KMS-11 (cell line): ENCODE results near the gene UBXN2A.

Experiments used
- H2AFZ ChIP-seq: fragments of 200-600 bp; sonication (generic); 2 replicates; pipeline ENCODE4 v1.6.1; 2016; ENCODE audit warnings: antibody characterized with exemption, mixed run types, low read depth
- H3K27ac ChIP-seq: fragments of 200-600 bp; sonication (generic); 2 replicates; pipeline ENCODE4 v1.6.1; 2016; ENCODE audit warnings: mild to moderate bottlenecking, mixed run types
- H3K27me3 ChIP-seq: fragments of 200-600 bp; sonication (generic); 2 replicates; pipeline ENCODE4 v1.6.1; 2017; ENCODE audit warnings: mild to moderate bottlenecking, low read depth, mixed run types, moderate library complexity; ENCODE audit not compliant: insufficient read depth
- H3K36me3 ChIP-seq: fragments of 200-600 bp; sonication (generic); 2 replicates; pipeline ENCODE4 v1.6.1; 2017; ENCODE audit warnings: mild to moderate bottlenecking, mixed run types; ENCODE audit not compliant: insufficient read depth
- H3K4me1 ChIP-seq: fragments of 200-600 bp; sonication (generic); 2 replicates; pipeline ENCODE4 v1.6.1; 2016; ENCODE audit warnings: mild to moderate bottlenecking, low read depth, mixed run types; ENCODE audit not compliant: poor library complexity, severe bottlenecking
- H3K4me2 ChIP-seq: fragments of 200-600 bp; sonication (generic); 2 replicates; pipeline ENCODE4 v1.7.0; 2016; ENCODE audit warnings: mild to moderate bottlenecking, mixed run types
- H3K4me3 ChIP-seq: fragments of 200-600 bp; sonication (generic); IDR thresholded peaks from 2 replicates; pipeline ENCODE4 v1.6.1; 2017; ENCODE audit warnings: low read depth, low read length, mixed read lengths; ENCODE audit not compliant: insufficient read depth
- H3K79me2 ChIP-seq: fragments of 200-600 bp; sonication (generic); 2 replicates; pipeline ENCODE4 v1.6.1; 2016; ENCODE audit warnings: low read depth, mixed run types; ENCODE audit not compliant: insufficient read depth
- H3K9ac ChIP-seq: fragments of 200-600 bp; sonication (generic); 2 replicates; pipeline ENCODE4 v1.6.1; 2016; ENCODE audit warnings: mild to moderate bottlenecking, mixed run types
- H4K20me1 ChIP-seq: fragments of 200-600 bp; sonication (generic); 2 replicates; pipeline ENCODE4 v1.6.1; 2016; ENCODE audit warnings: mild to moderate bottlenecking, mixed run types; ENCODE audit not compliant: insufficient read depth
- TF ChIP-seq, protein P1 (sequence below): fragments of 200-600 bp; sonication (generic); conservative IDR thresholded peaks from 2 replicates; pipeline ENCODE4 v1.6.1; 2017; ENCODE audit warnings: low read depth, mild to moderate bottlenecking, antibody characterized with exemption, low read length, moderate library complexity, mixed read lengths

Gene UBXN2A

GRCh38 chr2:24007693-24008092 is 67.4 kb downstream of the UBXN2A start:
- Histone ChIP-seq H3K4me2 (no peak overlapping the region), H3K36me3 (no peaks in the 10 kb centered on the region), H3K4me3 (no peak overlapping the region), H3K27me3 (no peaks in the 10 kb centered on the region), H2AFZ (no peak overlapping the region), H3K27ac (no peak overlapping the region), H3K79me2 (no peaks in the 10 kb centered on the region), H3K4me1 (no peaks in the 10 kb centered on the region), H4K20me1 (no peaks in the 10 kb centered on the region), H3K9ac (no peak overlapping the region)
- TF ChIP-seq, protein P1, sequence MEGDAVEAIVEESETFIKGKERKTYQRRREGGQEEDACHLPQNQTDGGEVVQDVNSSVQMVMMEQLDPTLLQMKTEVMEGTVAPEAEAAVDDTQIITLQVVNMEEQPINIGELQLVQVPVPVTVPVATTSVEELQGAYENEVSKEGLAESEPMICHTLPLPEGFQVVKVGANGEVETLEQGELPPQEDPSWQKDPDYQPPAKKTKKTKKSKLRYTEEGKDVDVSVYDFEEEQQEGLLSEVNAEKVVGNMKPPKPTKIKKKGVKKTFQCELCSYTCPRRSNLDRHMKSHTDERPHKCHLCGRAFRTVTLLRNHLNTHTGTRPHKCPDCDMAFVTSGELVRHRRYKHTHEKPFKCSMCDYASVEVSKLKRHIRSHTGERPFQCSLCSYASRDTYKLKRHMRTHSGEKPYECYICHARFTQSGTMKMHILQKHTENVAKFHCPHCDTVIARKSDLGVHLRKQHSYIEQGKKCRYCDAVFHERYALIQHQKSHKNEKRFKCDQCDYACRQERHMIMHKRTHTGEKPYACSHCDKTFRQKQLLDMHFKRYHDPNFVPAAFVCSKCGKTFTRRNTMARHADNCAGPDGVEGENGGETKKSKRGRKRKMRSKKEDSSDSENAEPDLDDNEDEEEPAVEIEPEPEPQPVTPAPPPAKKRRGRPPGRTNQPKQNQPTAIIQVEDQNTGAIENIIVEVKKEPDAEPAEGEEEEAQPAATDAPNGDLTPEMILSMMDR = no peak

DNA sequence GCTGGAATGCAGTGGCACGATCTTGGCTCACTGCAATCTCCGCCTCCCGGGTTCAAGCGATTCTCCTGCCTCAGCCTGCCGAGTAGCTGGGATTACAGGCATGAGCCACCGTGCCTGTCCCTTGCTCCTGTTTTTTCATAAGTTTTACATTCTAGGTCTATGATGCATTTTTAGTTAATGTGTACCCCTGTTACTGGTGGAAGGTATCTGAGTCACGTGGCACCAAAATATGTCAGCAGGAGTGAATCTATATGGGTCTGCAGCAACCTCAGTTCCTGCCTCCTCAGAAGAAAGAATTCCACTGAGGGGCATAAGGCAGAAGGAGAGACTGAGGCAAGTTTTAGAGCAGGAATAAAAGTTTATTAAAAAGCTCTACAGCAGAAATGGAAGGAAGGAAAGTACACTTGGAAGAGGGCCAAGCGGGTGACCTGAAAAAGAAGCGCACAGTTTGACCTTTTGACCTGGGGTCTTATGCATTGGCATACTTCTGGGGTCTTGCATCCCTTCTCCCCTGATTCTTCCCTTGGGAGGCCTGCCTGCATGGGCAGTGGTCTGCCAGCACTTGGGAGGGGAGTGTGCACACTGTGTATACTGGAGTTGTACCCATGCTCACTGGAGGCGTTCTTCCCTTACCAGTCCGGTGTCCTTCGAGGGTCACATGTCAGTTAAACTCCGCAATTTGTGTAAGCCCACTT is 68.6 kb downstream of the UBXN2A start:
- no peaks in the 10 kb centered on the region for H3K36me3 ChIP-seq
- no peaks in the 10 kb centered on the region for H3K27me3 ChIP-seq
- no peaks in the 10 kb centered on the region for H3K4me1 ChIP-seq
- H3K4me3 ChIP-seq = no peak overlapping the region
- TF ChIP-seq, protein P1 = no peak
- no peak overlapping the region for H3K4me2 ChIP-seq
- H3K79me2 ChIP-seq = no peaks in the 10 kb centered on the region
- no peak overlapping the region for H3K27ac ChIP-seq
- no peaks in the 10 kb centered on the region for H4K20me1 ChIP-seq
- H2AFZ ChIP-seq = no peak overlapping the region
- no peak overlapping the region for H3K9ac ChIP-seq

DNA sequence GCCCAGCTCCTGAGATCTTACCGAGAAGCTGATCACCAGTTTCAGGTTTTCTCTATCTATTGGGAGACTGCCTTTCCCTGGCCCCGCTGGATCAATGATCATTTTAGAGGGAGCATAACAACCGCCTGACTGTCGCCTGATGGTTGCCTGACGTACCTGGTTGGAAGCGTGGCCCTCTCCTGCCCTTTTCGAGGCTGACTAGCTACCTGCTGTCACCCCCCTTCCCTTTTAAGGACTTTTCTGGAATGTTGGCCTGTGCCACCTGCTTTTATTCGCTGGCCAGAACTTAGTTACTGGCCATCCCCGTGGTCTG is 69.1 kb downstream of the UBXN2A start:
- Histone ChIP-seq H2AFZ (no peak overlapping the region), H3K4me3 (no peak overlapping the region), H3K79me2 (no peaks in the 10 kb centered on the region), H3K9ac (no peak overlapping the region), H3K4me2 (no peak overlapping the region), H3K36me3 (no peaks in the 10 kb centered on the region), H3K4me1 (no peaks in the 10 kb centered on the region), H3K27ac (no peak overlapping the region), H4K20me1 (no peaks in the 10 kb centered on the region), H3K27me3 (no peaks in the 10 kb centered on the region)
- TF ChIP-seq, protein P1 = no peak

DNA sequence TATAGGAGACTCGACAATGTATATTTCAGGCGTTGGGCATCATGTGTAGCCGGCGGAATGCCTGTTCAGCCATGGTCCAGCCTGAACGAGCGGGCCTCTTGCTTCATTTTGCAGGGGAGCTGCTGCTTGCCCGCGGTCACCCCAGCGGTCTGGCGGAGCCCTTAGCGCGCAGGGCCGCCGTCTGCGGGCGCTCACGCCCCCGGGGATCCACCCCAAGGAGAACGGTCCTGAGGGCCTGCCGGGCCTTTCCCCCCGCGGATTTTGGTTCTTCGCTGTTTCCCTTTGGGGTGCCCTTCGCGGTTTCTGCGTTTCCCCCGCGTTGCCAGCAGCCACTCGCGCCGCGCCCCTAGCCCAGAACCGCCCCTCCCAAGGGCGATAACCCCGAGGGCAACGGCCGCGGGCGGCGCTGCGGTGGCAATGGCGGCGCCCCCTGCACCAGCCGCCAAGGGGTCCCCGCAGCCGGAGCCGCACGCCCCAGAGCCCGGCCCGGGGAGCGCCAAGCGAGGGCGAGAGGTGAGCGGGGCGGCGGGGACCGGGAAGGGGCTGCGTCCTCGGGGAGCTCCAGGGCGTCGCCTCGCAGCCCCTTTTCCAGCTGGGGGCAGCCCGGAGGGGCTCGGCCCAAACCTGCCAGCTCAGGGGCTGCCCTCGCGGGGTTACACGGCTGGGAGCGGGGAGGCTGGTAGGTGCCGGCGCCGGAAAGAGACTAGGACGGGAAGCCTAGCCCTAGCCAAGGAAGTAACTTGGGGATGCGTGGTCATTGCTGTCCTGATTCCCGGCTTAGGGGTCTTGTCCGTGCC is 69.6 kb downstream of the UBXN2A start, which contains the start of gene MFSD2B:
Gene MFSD2B, plus strand, starts transcription at position 406 of the 797 bp plus-strand sequence. Its CDS starts 12 bp downstream, at position 418.
- TF ChIP-seq, protein P1 = no peak
- Histone ChIP-seq H3K27ac (no peak within 1 kb of the TSS), H3K4me1 (no peaks in the 10 kb centered on the region), H3K27me3 (no peaks in the 10 kb centered on the region), H3K36me3 (no peaks in the 10 kb centered on the region), H3K79me2 (no peaks in the 10 kb centered on the region), H3K4me2 (no peak within 1 kb of the TSS), H4K20me1 (no peaks in the 10 kb centered on the region), H3K9ac (no peak within 1 kb of the TSS), H2AFZ (no peak within 1 kb of the TSS), H3K4me3 (no peak within 1 kb of the TSS)
